ENCODE data around the gene AOX1.
"Not testable (repeated sequence)": the region's sequence is repeated elsewhere in the genome, so short reads cannot be mapped to it uniquely, and the experiment has no call there.

Gene AOX1

DNA sequence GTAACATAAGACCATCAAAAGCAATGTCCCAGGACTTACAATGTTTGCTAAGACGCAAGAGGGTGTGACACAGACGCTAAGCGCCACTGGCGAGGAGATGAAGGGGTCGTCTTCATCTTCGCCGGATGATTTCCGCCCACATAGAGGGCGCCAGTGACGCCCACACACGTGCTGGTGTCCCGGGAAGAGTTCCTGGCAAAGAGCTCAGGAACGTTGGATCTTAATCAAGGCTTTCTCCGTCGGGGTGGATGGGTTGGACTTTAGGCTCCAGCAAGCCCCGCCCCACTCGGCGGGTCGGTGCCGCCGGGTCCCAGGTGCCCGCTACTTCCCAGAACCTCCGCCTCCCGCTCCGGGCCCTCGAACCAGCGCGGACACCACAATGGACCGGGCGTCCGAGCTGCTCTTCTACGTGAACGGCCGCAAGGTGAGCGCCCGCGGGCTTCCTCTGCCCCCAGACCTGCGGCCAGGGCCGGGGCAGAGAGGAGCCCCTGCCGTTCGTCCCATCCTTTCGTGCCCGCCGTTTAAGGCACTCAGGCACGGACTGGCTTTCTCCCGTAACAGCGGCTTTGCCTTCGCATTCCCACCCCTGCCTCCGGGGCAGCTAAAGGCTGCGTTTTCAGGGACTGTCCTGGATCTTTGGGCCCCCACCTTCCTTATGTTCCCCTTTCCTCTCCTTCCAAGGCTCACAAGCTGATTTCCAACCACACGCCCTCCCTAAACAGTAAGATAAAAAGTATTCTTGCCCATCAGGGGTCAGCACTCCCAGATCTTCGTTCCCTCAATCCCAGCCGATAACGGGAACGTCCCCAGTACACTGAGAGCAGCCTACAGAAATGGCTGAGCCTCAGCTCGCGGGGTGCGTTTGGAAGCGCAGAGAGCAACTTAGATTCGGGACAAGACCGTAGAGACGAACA lies at the start of gene AOX1:
TSS of gene AOX1 (plus strand) at position 285 of the 914 bp plus-strand sequence. CDS start at position 380, 95 bp downstream.
- POLR2A ChIA-PET, result no interaction called here
- TF ChIP-seq, protein P1, sequence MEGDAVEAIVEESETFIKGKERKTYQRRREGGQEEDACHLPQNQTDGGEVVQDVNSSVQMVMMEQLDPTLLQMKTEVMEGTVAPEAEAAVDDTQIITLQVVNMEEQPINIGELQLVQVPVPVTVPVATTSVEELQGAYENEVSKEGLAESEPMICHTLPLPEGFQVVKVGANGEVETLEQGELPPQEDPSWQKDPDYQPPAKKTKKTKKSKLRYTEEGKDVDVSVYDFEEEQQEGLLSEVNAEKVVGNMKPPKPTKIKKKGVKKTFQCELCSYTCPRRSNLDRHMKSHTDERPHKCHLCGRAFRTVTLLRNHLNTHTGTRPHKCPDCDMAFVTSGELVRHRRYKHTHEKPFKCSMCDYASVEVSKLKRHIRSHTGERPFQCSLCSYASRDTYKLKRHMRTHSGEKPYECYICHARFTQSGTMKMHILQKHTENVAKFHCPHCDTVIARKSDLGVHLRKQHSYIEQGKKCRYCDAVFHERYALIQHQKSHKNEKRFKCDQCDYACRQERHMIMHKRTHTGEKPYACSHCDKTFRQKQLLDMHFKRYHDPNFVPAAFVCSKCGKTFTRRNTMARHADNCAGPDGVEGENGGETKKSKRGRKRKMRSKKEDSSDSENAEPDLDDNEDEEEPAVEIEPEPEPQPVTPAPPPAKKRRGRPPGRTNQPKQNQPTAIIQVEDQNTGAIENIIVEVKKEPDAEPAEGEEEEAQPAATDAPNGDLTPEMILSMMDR (IDR thresholded peaks at IDR 0.05; ENCODE audit: control extremely low read depth, extremely low read depth, low read depth, missing control alignments), result no peak
- CTCF ChIA-PET, result interaction anchor here (1.2 to 1.8 kb wide), 5 partner anchors 8 to 33 kb away, joined by 4 to 5 read pairs (median 4); no protein-coding TSS in a partner anchor
- DNase-seq (ENCODE audit: extremely low spot score), result peak; percentile 37

DNA sequence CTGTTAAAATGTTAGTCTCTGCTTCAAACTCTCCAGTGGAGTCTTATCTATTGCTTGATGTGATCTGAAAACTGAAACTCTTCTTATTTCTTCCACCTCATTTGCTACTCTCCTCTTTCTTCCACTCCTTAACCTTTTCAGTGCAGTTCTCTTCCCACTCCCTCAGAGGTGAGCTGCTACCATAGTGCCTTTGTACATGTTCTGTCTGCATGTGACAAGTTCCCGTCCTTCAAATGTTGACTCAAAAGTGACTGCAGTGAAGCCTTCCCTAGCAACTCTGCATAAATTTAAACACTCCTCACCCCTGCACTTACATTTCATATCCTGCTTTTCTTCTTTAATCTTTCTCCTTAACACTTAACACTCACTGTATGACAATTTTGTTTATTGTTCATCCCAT lies 47.7 kb upstream of the AOX1 start:
- POLR2A ChIA-PET, result no interaction called here
- CTCF ChIA-PET, result interaction anchor here (1.2 to 1.3 kb wide), 2 partner anchors 11 to 29 kb away, joined by 3 to 4 read pairs; partner anchors contain the start of gene KCTD18
- no peak for DNase-seq (ENCODE audit: extremely low spot score)
- TF ChIP-seq, protein P1 (IDR thresholded peaks at IDR 0.05; ENCODE audit: control extremely low read depth, extremely low read depth, low read depth, missing control alignments), result no peak

DNA sequence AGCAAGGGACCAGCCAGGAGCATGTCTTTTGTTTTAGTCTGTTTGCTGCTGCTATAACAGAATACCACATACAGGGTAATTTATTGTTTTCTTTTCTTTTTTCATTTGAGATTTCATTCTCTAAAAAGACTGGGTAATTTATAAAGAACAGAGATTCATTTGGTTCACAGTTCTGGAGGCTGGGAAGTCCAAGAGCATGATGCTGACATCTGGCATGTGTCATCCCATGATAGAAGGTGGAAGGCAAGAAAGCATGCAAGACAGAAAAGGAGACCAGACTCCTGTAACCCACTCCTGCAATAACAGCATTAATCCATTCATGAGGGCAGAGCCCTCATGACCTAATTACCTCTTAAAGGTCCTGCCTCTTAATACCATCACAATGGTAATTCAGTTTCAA lies 45.0 kb upstream of the AOX1 start:
- DNase-seq (ENCODE audit: extremely low spot score), result no peak
- TF ChIP-seq, protein P1 (IDR thresholded peaks at IDR 0.05; ENCODE audit: control extremely low read depth, extremely low read depth, low read depth, missing control alignments), result no peak
- ChIA-PET CTCF (no interaction called here), POLR2A (no interaction called here)

DNA sequence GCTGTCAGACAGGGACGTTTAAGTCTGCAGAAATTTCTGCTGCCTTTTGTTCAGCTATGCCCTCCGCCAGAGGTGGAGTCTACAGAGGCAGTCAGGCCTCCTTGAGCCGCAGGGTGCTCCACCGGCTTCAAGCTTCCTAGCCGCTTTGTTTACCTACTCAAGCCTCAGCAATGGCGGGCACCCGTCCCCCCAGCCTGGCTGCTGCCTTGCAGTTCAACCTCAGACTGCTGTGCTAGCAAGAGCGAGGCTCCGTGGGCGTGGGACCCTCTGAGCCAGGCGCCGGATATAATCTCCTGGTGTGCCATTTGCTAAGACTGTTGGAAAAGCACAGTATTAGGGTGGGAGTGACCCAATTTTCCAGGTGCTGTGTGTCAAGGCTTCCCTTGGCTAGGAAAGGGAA lies 19.2 kb upstream of the AOX1 start:
- CTCF ChIA-PET, result interaction anchor here (1.1 kb wide), 1 partner anchor 15 kb away, joined by 3 read pairs; no protein-coding TSS in a partner anchor

DNA sequence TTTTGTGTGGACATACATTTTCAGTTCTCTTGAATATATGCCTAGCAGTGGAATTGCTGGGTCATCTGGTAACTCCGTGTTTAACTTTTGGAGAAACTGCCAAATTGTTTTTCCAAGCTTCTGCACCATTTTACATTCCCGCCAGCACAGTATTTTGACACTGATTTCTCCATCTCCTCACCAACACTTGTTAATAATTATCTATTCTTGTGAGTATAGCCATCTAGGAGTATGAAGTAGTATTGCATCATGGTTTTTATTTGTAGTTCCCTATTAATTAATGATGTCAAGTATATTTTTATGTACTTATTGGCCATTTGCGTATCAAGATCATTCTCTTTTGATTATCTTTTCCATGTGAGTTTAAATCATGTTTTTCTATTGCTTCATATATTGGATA lies 17.9 kb upstream of the AOX1 start:
- POLR2A ChIA-PET, result no interaction called here

More for the DNA sequence above, 19.2 kb upstream of the AOX1 start:
- POLR2A ChIA-PET; DNase-seq (ENCODE audit: extremely low spot score): not testable (repeated sequence)

DNA sequence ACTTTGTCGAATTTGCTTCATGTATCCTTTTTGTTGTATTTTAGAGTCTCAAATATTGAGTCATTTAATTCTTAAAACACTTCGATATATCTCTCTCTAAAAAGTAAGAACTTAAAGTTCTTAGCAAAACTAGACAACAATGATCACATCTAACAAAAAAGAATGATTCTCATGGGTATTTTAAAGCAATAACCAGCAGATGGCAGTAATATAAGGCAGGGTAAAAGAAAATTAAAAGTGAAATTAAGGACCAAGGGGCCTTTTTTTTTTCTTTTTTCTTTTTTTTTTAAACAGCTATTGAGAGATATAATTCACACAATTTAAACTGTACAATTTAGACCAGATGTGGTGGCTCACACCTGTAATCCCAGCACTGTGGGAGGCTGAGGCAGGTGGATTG lies 9.9 kb upstream of the AOX1 start:
- TF ChIP-seq, protein P1 (IDR thresholded peaks at IDR 0.05; ENCODE audit: control extremely low read depth, extremely low read depth, low read depth, missing control alignments), result peak; percentile 25
- POLR2A ChIA-PET, result no interaction called here
- CTCF ChIA-PET, result no interaction called here
- peak; percentile 18 for DNase-seq (ENCODE audit: extremely low spot score)

More for the DNA sequence above, 17.9 kb upstream of the AOX1 start:
- CTCF ChIA-PET, result interaction anchor here (1.3 to 1.5 kb wide), 2 partner anchors 11 to 32 kb away, joined by 4 to 5 read pairs; no protein-coding TSS in a partner anchor
- TF ChIP-seq, protein P1 (IDR thresholded peaks at IDR 0.05; ENCODE audit: control extremely low read depth, extremely low read depth, low read depth, missing control alignments), result no peak
- no peak for DNase-seq (ENCODE audit: extremely low spot score)

DNA sequence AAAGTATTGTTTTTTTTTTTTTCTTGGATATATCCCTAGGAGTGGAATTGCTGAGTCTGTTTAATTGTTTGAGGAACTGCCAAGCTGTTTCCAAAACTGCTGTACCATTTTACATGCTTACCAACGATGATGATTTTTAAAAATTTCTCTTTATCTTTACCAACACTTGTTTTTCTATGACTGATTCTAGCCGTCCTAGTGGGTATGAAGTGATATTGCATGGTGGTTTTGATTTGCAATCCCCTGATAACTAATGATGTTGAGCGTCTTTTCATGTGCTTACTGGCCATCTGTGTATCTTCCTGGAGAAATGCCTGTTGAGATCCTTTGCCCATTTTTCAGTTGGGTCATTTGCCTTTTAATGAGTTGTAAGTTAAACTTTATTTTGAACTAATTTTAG lies 8.8 kb upstream of the AOX1 start:
- no peak for DNase-seq (ENCODE audit: extremely low spot score)
- POLR2A ChIA-PET, result no interaction called here
- CTCF ChIA-PET, result no interaction called here
- TF ChIP-seq, protein P1 (IDR thresholded peaks at IDR 0.05; ENCODE audit: control extremely low read depth, extremely low read depth, low read depth, missing control alignments), result no peak
